K562 (cell line): ENCODE results near the gene CDK9. TPM values are rescaled to one million over a fixed set of nuclear protein-coding genes. Genes with fewer than 3 reads are reported as not detected.

Source experiments
- EGR1 ChIP-seq: fragments of 450-650 bp; conservative IDR thresholded peaks from 2 replicates; pipeline ENCODE4 v1.6.1; 2017; ENCODE audit warnings: mild to moderate bottlenecking
- GABPB1 ChIP-seq: sonication (generic); formaldehyde crosslinking; IDR thresholded peaks from 2 replicates; pipeline ENCODE4 v1.8.0; 2022; ENCODE audit warnings: mild to moderate bottlenecking, missing genetic modification reagents
- HMGN3 ChIP-seq: IDR thresholded peaks from 2 replicates; pipeline ENCODE4 v1.6.1; 2011; ENCODE audit warnings: borderline replicate concordance, low read depth, mild to moderate bottlenecking, mixed read lengths, low read length; ENCODE audit not compliant: insufficient read length; ENCODE audit errors: extremely low read depth
- MTA3 ChIP-seq: fragments of 450-650 bp; formaldehyde crosslinking; IDR thresholded peaks from 2 replicates; pipeline ENCODE4 v1.6.1; 2017; ENCODE audit warnings: mild to moderate bottlenecking, borderline replicate concordance
- MYC ChIP-seq, 2 experiments: fragments of 250-450 bp in 1 of 2; sonication (Bioruptor Pico) in 1 of 2; IDR thresholded peaks; 2 replicates each; pipeline versions ENCODE4 v1.5.1 to v1.6.1; 2012 to 2021; ENCODE audit warnings: low read depth in 2 of 2, borderline replicate concordance in 1 of 2, improper control_type of control experiment in 1 of 2, low read length in 1 of 2, mild to moderate bottlenecking in 1 of 2, moderate library complexity in 1 of 2
- NFIX ChIP-seq: fragments of 250-450 bp; sonication (Bioruptor Pico); IDR thresholded peaks from 2 replicates; pipeline ENCODE4 v1.4.0; 2020; ENCODE audit warnings: low read depth, mild to moderate bottlenecking, moderate library complexity
- RBBP5 ChIP-seq: fragments of 200-600 bp; sonication (generic); IDR thresholded peaks from 2 replicates; pipeline ENCODE4 v1.6.1; 2012; ENCODE audit warnings: borderline replicate concordance, mild to moderate bottlenecking, low read length, control low read depth, inconsistent platforms; ENCODE audit not compliant: insufficient read depth, poor library complexity, severe bottlenecking
- RBFOX2 ChIP-seq: fragments of 200-400 bp; formaldehyde crosslinking; IDR thresholded peaks from 2 replicates; pipeline ENCODE4 v1.6.1; 2017; ENCODE audit warnings: low read depth, mild to moderate bottlenecking, low read length, moderate library complexity
- SMARCC2 ChIP-seq: fragments of 450-650 bp; IDR thresholded peaks from 2 replicates; pipeline ENCODE4 v1.6.1; 2017; ENCODE audit warnings: antibody characterized with exemption, moderate library complexity, mild to moderate bottlenecking, low read depth
- TBP ChIP-seq: optimal IDR thresholded peaks from 2 replicates; pipeline ENCODE3; 2011; ENCODE audit warnings: low read depth, low read length, improper control_type of control experiment
- ZNF253 ChIP-seq: fragments of 250-450 bp; sonication (Bioruptor Pico); conservative IDR thresholded peaks from 2 replicates; pipeline ENCODE4 v1.6.1; 2021; ENCODE audit warnings: mild to moderate bottlenecking
- polyA plus RNA-seq, 8 experiments: library from polyadenylated mRNA; depleted of rRNA in 4 of 8; stranded (reverse) in 5 of 8; unstranded in 3 of 8; fragments of >200 nt; fragmentation: Nextera tagmentation in 2 of 8; fragmentation: Illumina TruSeq in 1 of 8; extraction: Ambion mirVana in 2 of 8; extraction: Trizol in 1 of 8; gene quantifications; 2 replicates each; pipeline versions ENCODE4 v1.2.1 to v1.2.3, GENCODE V29; 2011 to 2014; ENCODE audit warnings: inconsistent platforms in 1 of 8, missing spikeins in 1 of 8
- total RNA-seq, 7 experiments: library from RNA; depleted of rRNA in 6 of 7; stranded (reverse); fragments of >200 nt in 6 of 7; fragmentation: Illumina TruSeq in 2 of 7; extraction: Trizol in 2 of 7; gene quantifications; 2 replicates each; pipeline versions ENCODE4 v1.2.1 to v1.2.3, GENCODE V29; 2011 to 2021; ENCODE audit warnings: low replicate concordance in 1 of 7
- TF ChIP-seq, protein P1 (sequence below), 2 experiments: IDR thresholded peaks; 2 replicates each; pipeline ENCODE4 v1.6.1; 2011; ENCODE audit warnings: borderline replicate concordance in 1 of 2, control low read depth in 1 of 2, low read depth in 1 of 2, low read length in 1 of 2, mild to moderate bottlenecking in 1 of 2, mixed read lengths in 1 of 2, moderate library complexity in 1 of 2; ENCODE audit not compliant: insufficient read depth in 1 of 2, insufficient read length in 1 of 2, poor library complexity in 1 of 2, severe bottlenecking in 1 of 2; ENCODE audit errors: extremely low read depth in 1 of 2
- TF ChIP-seq, protein P2 (sequence below), 2 experiments: IDR thresholded peaks in 1 of 2; conservative IDR thresholded peaks in 1 of 2; 2 replicates each; pipeline ENCODE4 v1.6.1; 2016; ENCODE audit warnings: low read depth in 2 of 2, mild to moderate bottlenecking in 1 of 2, missing compliant biosample characterization in 1 of 2, missing genetic modification characterization in 1 of 2, moderate library complexity in 1 of 2
- TF ChIP-seq, protein P3 (sequence below), 2 experiments: fragments of 450-650 bp; IDR thresholded peaks; 2 replicates each; pipeline ENCODE4 v1.6.1; 2018; ENCODE audit warnings: mild to moderate bottlenecking in 2 of 2, low read depth in 1 of 2; ENCODE audit not compliant: partially characterized antibody in 2 of 2

CDK9 gene
- total and polyA plus RNA-seq, 9 of the 15 experiments (the other 6 are each of a cell fraction or from before 2014, with no cell fraction given), result 4.2 to 78.6 (median 33.0) TPM

DNA sequence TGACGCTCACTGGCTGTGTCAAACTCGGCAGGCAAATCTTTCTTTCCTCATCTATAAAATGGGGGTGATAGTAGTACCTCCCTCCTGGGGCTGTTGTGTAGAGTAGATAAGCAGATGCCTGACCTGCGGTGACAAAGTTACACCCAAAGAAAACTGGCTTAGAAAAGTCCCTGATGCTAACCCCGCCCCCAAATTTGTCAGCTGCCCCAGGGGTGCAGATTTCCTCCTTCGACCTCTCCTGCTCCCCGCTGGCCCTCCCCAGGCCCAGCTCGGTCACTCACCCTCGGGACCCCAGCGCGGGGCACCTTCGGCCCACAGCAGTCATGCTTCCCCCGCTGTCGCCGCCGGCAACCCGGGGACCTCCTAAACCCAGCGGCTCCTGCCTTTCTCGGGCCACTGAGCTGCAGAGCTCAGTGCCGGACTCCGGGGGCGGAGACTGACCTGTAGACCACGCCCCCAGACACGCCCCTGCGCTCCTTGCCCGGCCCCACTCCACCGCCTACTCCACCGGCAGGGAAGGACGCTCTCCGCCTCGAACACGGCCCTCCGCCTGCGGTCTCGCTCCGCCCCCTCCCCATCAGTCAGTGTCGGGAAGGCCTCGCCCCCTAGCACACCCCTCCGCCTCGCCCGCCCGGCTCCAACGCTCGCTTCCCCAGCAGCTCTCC lies 14.8 kb upstream of the CDK9 start (continued):
- TF ChIP-seq HMGN3 (peak; percentile 74), MYC (IDR thresholded peaks at IDR 0.05; ENCODE audit: low read depth, low read length) (peak; percentile 32; the same call in 1 of the 2 replicates), MYC (CRISPR knock-in tag; IDR thresholded peaks at IDR 0.05; ENCODE audit: borderline replicate concordance, low read depth) (no peak), RBBP5 (peak; percentile 46), GABPB1 (peak; percentile 61; the same call in 1 of the 2 replicates), TBP (peak; percentile 8), SMARCC2 (peak; percentile 37; the same call in 1 of the 2 replicates), MTA3 (peak; percentile 56; the same call in 1 of the 2 replicates), NFIX (CRISPR knock-in tag) (no peak), RBFOX2 (peak; percentile 30; the same call in 1 of the 2 replicates), ZNF253 (no peak), EGR1 (peak; percentile 92)
- TF ChIP-seq, protein P1, sequence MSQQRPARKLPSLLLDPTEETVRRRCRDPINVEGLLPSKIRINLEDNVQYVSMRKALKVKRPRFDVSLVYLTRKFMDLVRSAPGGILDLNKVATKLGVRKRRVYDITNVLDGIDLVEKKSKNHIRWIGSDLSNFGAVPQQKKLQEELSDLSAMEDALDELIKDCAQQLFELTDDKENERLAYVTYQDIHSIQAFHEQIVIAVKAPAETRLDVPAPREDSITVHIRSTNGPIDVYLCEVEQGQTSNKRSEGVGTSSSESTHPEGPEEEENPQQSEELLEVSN (IDR thresholded peaks at IDR 0.05; ENCODE audit: borderline replicate concordance in 1 of 2, extremely low read depth in 1 of 2, insufficient read depth in 1 of 2, insufficient read length in 1 of 2, low read depth in 1 of 2, low read length in 1 of 2, poor library complexity in 1 of 2, severe bottlenecking in 1 of 2), result no peak
- TF ChIP-seq, protein P2, sequence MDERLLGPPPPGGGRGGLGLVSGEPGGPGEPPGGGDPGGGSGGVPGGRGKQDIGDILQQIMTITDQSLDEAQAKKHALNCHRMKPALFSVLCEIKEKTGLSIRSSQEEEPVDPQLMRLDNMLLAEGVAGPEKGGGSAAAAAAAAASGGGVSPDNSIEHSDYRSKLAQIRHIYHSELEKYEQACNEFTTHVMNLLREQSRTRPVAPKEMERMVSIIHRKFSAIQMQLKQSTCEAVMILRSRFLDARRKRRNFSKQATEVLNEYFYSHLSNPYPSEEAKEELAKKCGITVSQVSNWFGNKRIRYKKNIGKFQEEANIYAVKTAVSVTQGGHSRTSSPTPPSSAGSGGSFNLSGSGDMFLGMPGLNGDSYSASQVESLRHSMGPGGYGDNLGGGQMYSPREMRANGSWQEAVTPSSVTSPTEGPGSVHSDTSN (CRISPR knock-in tag; IDR thresholded peaks at IDR 0.05; ENCODE audit: low read depth), result peak; percentile 92
- TF ChIP-seq, protein P2 (tag; conservative IDR thresholded peaks at IDR 0.05; ENCODE audit: low read depth), result peak; percentile 96
- TF ChIP-seq, protein P3, sequence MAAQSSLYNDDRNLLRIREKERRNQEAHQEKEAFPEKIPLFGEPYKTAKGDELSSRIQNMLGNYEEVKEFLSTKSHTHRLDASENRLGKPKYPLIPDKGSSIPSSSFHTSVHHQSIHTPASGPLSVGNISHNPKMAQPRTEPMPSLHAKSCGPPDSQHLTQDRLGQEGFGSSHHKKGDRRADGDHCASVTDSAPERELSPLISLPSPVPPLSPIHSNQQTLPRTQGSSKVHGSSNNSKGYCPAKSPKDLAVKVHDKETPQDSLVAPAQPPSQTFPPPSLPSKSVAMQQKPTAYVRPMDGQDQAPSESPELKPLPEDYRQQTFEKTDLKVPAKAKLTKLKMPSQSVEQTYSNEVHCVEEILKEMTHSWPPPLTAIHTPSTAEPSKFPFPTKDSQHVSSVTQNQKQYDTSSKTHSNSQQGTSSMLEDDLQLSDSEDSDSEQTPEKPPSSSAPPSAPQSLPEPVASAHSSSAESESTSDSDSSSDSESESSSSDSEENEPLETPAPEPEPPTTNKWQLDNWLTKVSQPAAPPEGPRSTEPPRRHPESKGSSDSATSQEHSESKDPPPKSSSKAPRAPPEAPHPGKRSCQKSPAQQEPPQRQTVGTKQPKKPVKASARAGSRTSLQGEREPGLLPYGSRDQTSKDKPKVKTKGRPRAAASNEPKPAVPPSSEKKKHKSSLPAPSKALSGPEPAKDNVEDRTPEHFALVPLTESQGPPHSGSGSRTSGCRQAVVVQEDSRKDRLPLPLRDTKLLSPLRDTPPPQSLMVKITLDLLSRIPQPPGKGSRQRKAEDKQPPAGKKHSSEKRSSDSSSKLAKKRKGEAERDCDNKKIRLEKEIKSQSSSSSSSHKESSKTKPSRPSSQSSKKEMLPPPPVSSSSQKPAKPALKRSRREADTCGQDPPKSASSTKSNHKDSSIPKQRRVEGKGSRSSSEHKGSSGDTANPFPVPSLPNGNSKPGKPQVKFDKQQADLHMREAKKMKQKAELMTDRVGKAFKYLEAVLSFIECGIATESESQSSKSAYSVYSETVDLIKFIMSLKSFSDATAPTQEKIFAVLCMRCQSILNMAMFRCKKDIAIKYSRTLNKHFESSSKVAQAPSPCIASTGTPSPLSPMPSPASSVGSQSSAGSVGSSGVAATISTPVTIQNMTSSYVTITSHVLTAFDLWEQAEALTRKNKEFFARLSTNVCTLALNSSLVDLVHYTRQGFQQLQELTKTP (IDR thresholded peaks at IDR 0.05; ENCODE audit: low read depth in 1 of 2, partially characterized antibody in 2 of 2), result no peak
